ENCODE measurements around the gene GSTM5.

DNA sequence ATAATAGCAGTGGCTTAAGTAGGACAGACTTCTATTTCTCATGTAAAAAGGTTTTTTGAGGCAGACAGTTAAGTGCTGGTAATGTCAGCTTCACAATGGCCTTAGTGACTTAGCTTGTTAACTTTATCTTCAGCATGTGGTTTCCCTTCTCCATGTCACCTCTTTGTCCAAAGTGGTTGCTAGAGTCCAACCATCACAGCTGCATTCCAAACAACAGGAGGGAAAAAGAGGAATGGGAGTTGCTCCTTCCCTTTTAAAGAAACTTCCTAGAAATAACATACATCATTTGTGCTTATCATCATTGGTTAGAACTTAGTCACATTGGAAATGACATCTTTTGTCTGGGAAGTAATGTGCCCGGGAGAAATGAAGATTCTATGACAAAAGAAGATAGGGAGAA, 9.9 kb downstream of the GSTM5 start:
- TF ChIP-seq POLR2A (IDR thresholded peaks at IDR 0.05; ENCODE audit: low read depth, low read length) (no peak), POLR2AphosphoS5 (IDR thresholded peaks at IDR 0.05; ENCODE audit: low read depth, low read length) (no peak), SPI1 (IDR thresholded peaks at IDR 0.05; ENCODE audit: low read depth, low read length) (no peak)

Measured in GM12891 (cell line).